Peyer's patch (tissue), 4 donors: ENCODE data around the gene UNK. TPM values are rescaled to one million over a fixed set of nuclear protein-coding genes. Genes with fewer than 3 reads are reported as not detected.
A peak's percentile ranks its signal among the peaks of the same experiment; 100 is the strongest.

Experiments used
- DNase-seq, 3 donors: peaks; one replicate each; pipeline ENCODE4 v3.0.0-alpha.2; 2017 to 2019
- H3K27ac ChIP-seq, 4 donors: fragments of 200-600 bp; sonication (generic); one replicate each; pipeline ENCODE4 v1.5.1; 2016 to 2019
- H3K27me3 ChIP-seq, 2 donors: fragments of 200-600 bp; sonication (generic); one replicate each; pipeline ENCODE4 v1.5.1; 2019
- H3K36me3 ChIP-seq, 3 donors: fragments of 200-600 bp; sonication (generic); one replicate each; pipeline ENCODE4 v1.5.1; 2016 to 2019
- H3K4me1 ChIP-seq, 4 donors: fragments of 200-600 bp; sonication (generic); one replicate each; pipeline ENCODE4 v1.5.1; 2016 to 2019
- H3K4me3 ChIP-seq, 4 donors: fragments of 200-600 bp; sonication (generic); 1 replicate in 3 of 4; 2 replicates in 1 of 4; pipeline ENCODE4 v1.5.1; 2016 to 2019; ENCODE audit warnings: mild to moderate bottlenecking in 1 of 4
- H3K9me3 ChIP-seq, 4 donors: fragments of 200-600 bp; sonication (generic); one replicate each; pipeline ENCODE4 v1.5.1; 2016 to 2019; ENCODE audit warnings: mild to moderate bottlenecking in 1 of 4
- CTCF ChIP-seq, 6 experiments: fragments of 450-650 bp in 4 of 6; fragments of 200-600 bp in 2 of 6; sonication (generic) in 1 of 6; IDR thresholded peaks; one replicate each; pipeline ENCODE4 v1.5.1; 2017 to 2019; ENCODE audit warnings: antibody characterized with exemption in 6 of 6, mild to moderate bottlenecking in 3 of 6, moderate library complexity in 1 of 6
- POLR2A ChIP-seq, 2 donors: fragments of 450-650 bp; IDR thresholded peaks; one replicate each; pipeline ENCODE4 v1.5.1; 2017; ENCODE audit warnings: antibody characterized with exemption in 2 of 2, mild to moderate bottlenecking in 2 of 2, moderate library complexity in 2 of 2
- total RNA-seq, 4 donors: library from RNA; depleted of rRNA; stranded (reverse); fragments of >200 nt; gene quantifications; one replicate each; pipeline ENCODE4 v1.1.0, GENCODE V29; 2016

Gene UNK
- total RNA-seq, 4 donors from 2014 or later: 18.9 to 108 (median 30.6) TPM

- Histone ChIP-seq H3K4me3 (no peak overlapping the region), H3K27ac (peak overlapping the region; percentile 64 to 95 (median 81)), H3K4me1 (peaks cover 7 to 67% (median 29%) of the 10 kb centered on the region in 4 donors)
These were observed 89.1 kb downstream of the UNK start for GRCh38 chr17:75873587-75874322.

GRCh38 chr17:75874323-75875181, 89.9 kb downstream of the UNK start:
- no peaks in the 10 kb centered on the region for H3K9me3 ChIP-seq
- H3K4me1 ChIP-seq: peaks cover 4 to 59% (median 29%) of the 10 kb centered on the region in 4 donors
- peaks cover 0 to 18% (median 0%) of the 10 kb centered on the region in 3 donors for H3K36me3 ChIP-seq
- TF ChIP-seq CTCF (IDR thresholded peaks at IDR 0.05): no peak
- no peak overlapping the region for H3K4me3 ChIP-seq
- DNase-seq: no peak
- no peaks in the 10 kb centered on the region for H3K27me3 ChIP-seq
- H3K27ac ChIP-seq: peak overlapping the region; percentile 86 to 95 (median 92)

More at GRCh38 chr17:75873587-75874322, 89.1 kb downstream of the UNK start:
- Histone ChIP-seq H3K27me3 (no peaks in the 10 kb centered on the region), H3K36me3 (peaks cover 0 to 18% (median 0%) of the 10 kb centered on the region in 3 donors), H3K9me3 (no peaks in the 10 kb centered on the region)
- no peak for DNase-seq
- no peak for TF ChIP-seq CTCF (IDR thresholded peaks at IDR 0.05)
- TF ChIP-seq POLR2A (IDR thresholded peaks at IDR 0.05): no peak

Other genes starting within 250 kb of the UNK start
- 1,000 to 10,000 TPM in 3 of 4 donors, 100 to 1,000 TPM in 1; 552 to 2,671 (median 1,951) TPM for gene MYO15B, start 197.0 kb upstream of the UNK start, total RNA-seq
- gene SMIM5, start 151.4 kb upstream of the UNK start, total RNA-seq: 100 to 1,000 TPM in 1 of 4 donors, 10 to 100 TPM in 2, not detected in 1; 68.8 to 161 (median 97.1) TPM
- 10 to 100 TPM; 26.3 to 85.0 (median 44.1) TPM for gene RECQL5, start 117.7 kb upstream of the UNK start, total RNA-seq
- gene SAP30BP, start 117.5 kb upstream of the UNK start, total RNA-seq: 100 to 1,000 TPM in 2 of 4 donors, 10 to 100 TPM in 2; 65.3 to 117 (median 101) TPM
- gene ITGB4, start 63.3 kb upstream of the UNK start, total RNA-seq: 100 to 1,000 TPM in 3 of 4 donors, 10 to 100 TPM in 1; 80.0 to 368 (median 219) TPM
- 10 to 100 TPM; 50.1 to 81.9 (median 64.1) TPM for gene GALK1, start 19.6 kb upstream of the UNK start, total RNA-seq
- 10 to 100 TPM in 3 of 4 donors, 1 to 10 TPM in 1; 8.4 to 45.4 (median 22.2) TPM for gene UNC13D, start 59.6 kb downstream of the UNK start, total RNA-seq
- gene WBP2, start 70.5 kb downstream of the UNK start, total RNA-seq: 10 to 100 TPM; 45.4 to 61.4 (median 53.7) TPM
- 10 to 100 TPM; 16.5 to 61.4 (median 45.7) TPM for gene TRIM47, start 93.8 kb downstream of the UNK start, total RNA-seq
- 10 to 100 TPM; 14.0 to 22.7 (median 16.9) TPM for gene TRIM65, start 112.1 kb downstream of the UNK start, total RNA-seq
- 10 to 100 TPM; 61.1 to 95.7 (median 72.9) TPM for gene MRPL38, start 120.1 kb downstream of the UNK start, total RNA-seq
- 10 to 100 TPM in 3 of 4 donors, 1 to 10 TPM in 1; 7.2 to 47.0 (median 25.0) TPM for gene FBF1, start 156.2 kb downstream of the UNK start, total RNA-seq
- 100 to 1,000 TPM in 3 of 4 donors, 10 to 100 TPM in 1; 26.4 to 268 (median 193) TPM for gene ACOX1, start 194.4 kb downstream of the UNK start, total RNA-seq
- 10 to 100 TPM in 3 of 4 donors, not detected in 1; 15.2 to 95.1 (median 27.9) TPM for gene TEN1, start 194.4 kb downstream of the UNK start, total RNA-seq
- 10 to 100 TPM; 11.7 to 38.7 (median 23.5) TPM for gene CDK3, start 216.0 kb downstream of the UNK start, total RNA-seq
- 10 to 100 TPM; 26.4 to 87.8 (median 55.0) TPM for gene EVPL, start 242.5 kb downstream of the UNK start, total RNA-seq